ENCODE results near the gene KMT2C.
"Not testable (repeated sequence)": the region's sequence is repeated elsewhere in the genome, so short reads cannot be mapped to it uniquely, and the experiment has no call there.

Gene KMT2C

DNA sequence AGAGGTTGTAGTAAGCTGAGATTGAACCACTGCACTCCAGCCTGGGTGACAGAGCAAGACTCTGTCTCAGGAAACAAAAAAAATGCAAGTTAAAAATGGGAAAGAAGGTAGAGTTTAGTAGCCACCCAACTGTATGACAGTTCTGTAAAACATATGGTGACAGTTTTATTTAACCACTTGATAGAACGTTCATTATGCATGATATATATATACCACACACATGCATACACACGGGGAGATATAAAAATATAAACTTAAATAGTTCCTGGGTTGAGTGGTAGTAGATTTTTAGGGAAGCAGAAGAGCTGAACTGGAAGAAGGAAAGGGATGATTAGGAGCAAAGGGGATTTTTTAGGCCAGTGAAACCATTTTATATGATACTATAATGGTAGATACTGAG is 120.0 kb downstream of the KMT2C start:
- H3K9ac ChIP-seq (ENCODE audit: low read depth, low read length): no peak overlapping the region
- no peak overlapping the region for H3K4me3 ChIP-seq (ENCODE audit: low read length)
- peaks cover 20% of the 10 kb centered on the region for H3K4me1 ChIP-seq (ENCODE audit: control insufficient read depth, insufficient read depth, low read length)
- no peak overlapping the region for H3K4me2 ChIP-seq (ENCODE audit: low read length)
- no peaks in the 10 kb centered on the region for H3K9me3 ChIP-seq (replicated peaks; ENCODE audit: low read length)
- H3K27me3 ChIP-seq (ENCODE audit: control insufficient read depth, insufficient read depth, low read length): no peaks in the 10 kb centered on the region
- H3K36me3 ChIP-seq (ENCODE audit: insufficient read depth, low read length): no peaks in the 10 kb centered on the region

DNA sequence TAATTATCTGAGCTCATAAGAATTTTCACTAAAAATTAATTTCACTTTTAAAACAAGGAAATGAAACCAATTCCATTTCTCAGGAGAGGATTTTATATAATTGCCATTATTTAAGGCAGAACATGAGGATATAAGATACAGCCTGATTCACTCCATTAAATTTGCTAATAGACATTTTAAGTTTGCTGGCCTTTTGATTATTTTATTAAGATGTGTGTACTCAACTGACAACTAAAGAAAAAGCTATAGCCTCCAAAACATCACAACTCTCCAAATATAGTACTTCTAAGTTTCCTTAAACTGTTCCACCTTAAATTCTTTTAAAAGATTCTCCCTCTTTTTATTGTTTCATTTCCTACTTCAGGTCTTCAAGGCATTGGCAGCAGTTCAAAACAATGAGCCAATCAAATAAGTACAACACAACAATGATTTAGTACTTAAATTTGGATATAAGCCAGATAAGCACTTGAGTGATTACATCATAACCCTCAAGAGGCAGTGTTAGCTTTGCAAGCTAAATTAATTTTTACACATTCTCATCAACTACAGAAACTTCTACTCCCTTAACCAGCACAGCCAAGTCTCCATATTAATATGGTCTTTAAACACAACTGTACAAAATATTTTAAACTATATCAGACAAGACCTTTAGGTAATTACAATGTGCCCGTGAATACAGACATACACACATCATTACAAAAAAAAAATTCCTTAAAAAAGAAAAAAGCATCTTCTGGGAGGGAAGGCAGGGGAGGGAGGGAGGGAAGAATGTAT is 121.8 kb downstream of the KMT2C start:
- no peaks in the 10 kb centered on the region for H3K27me3 ChIP-seq (ENCODE audit: control insufficient read depth, insufficient read depth, low read length)
- H3K4me3 ChIP-seq (ENCODE audit: low read length): no peak overlapping the region
- peak overlapping the region; percentile 42 for H3K4me2 ChIP-seq (ENCODE audit: low read length)
- no peak overlapping the region for H3K9ac ChIP-seq (ENCODE audit: low read depth, low read length)
- H3K4me1 ChIP-seq (ENCODE audit: control insufficient read depth, insufficient read depth, low read length): peaks cover 20% of the 10 kb centered on the region
- no peaks in the 10 kb centered on the region for H3K9me3 ChIP-seq (replicated peaks; ENCODE audit: low read length)
- H3K36me3 ChIP-seq (ENCODE audit: insufficient read depth, low read length): peaks cover 8% of the 10 kb centered on the region

- Histone ChIP-seq H3K4me2 (ENCODE audit: low read length) (no peak overlapping the region), H3K27me3 (ENCODE audit: control insufficient read depth, insufficient read depth, low read length) (no peaks in the 10 kb centered on the region), H3K4me3 (ENCODE audit: low read length) (no peak overlapping the region), H3K4me1 (ENCODE audit: control insufficient read depth, insufficient read depth, low read length) (peaks cover 20% of the 10 kb centered on the region), H3K36me3 (ENCODE audit: insufficient read depth, low read length) (peaks cover 10% of the 10 kb centered on the region), H3K9me3 (replicated peaks; ENCODE audit: low read length) (no peaks in the 10 kb centered on the region), H3K9ac (ENCODE audit: low read depth, low read length) (no peak overlapping the region)
Measured at GRCh38 chr7:152313217-152313616, 122.6 kb downstream of the KMT2C start.

DNA sequence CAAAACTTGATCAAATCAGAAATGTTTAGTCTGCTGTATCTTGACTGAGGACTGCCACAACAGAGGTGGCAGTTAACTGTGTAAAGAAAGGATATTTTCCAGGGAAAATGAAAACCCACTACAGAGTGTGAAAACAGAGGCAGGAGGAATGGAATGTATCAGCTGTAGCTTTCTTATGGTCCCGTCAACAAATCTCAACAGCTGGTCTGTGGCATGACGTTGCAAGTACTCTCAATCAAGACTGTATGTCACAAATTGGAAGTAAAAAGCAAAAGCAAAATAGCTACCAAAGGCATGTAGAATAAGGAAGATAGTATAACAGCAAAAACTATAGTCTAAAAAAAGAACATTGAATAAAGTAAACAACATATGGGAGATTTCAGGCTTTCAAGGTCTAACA is 123.5 kb downstream of the KMT2C start:
- no peak overlapping the region for H3K9ac ChIP-seq (ENCODE audit: low read depth, low read length)
- no peaks in the 10 kb centered on the region for H3K27me3 ChIP-seq (ENCODE audit: control insufficient read depth, insufficient read depth, low read length)
- no peak overlapping the region for H3K4me3 ChIP-seq (ENCODE audit: low read length)
- H3K9me3 ChIP-seq (replicated peaks; ENCODE audit: low read length): no peaks in the 10 kb centered on the region
- H3K36me3 ChIP-seq (ENCODE audit: insufficient read depth, low read length): peaks cover 10% of the 10 kb centered on the region
- peaks cover 20% of the 10 kb centered on the region for H3K4me1 ChIP-seq (ENCODE audit: control insufficient read depth, insufficient read depth, low read length)
- H3K4me2 ChIP-seq (ENCODE audit: low read length): peak overlapping the region; percentile 3

GRCh38 chr7:152307902-152308301 is 127.9 kb downstream of the KMT2C start:
- no peak overlapping the region for H3K4me3 ChIP-seq (ENCODE audit: low read length)
- peaks cover 5% of the 10 kb centered on the region for H3K4me1 ChIP-seq (ENCODE audit: control insufficient read depth, insufficient read depth, low read length)
- H3K9ac ChIP-seq (ENCODE audit: low read depth, low read length): no peak overlapping the region
- H3K9me3 ChIP-seq (replicated peaks; ENCODE audit: low read length): no peaks in the 10 kb centered on the region
- no peaks in the 10 kb centered on the region for H3K27me3 ChIP-seq (ENCODE audit: control insufficient read depth, insufficient read depth, low read length)
- H3K36me3 ChIP-seq (ENCODE audit: insufficient read depth, low read length): peaks cover 27% of the 10 kb centered on the region
- H3K4me2 ChIP-seq (ENCODE audit: low read length): no peak overlapping the region

DNA sequence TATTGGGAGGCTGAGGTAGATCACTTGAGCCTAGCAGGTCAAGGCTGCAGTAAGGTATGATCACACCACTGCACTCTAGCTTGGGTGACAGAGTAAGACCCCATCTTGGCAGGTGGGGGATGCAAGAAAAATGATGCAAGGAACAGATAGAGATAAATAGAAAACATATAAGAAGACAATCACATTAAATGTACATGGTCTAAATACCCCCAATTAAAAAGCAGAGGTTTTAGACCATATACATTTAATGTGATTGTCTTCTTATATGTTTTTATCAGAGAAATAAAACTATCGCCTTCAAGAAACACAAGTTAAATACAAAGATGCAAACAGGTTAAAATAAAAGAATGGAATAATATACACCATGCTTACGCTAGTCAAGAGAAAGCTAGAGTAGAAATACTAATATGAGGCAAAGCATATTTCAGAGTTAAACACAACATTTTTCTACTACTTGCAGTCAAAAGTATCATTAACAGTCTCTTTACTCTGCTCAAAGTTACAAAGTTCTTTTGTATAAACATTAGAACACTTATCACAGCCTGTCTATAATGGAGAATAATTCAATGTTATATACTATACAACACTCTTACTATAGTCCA is 136.2 kb downstream of the KMT2C start:
- not testable (repeated sequence) for H3K27me3 ChIP-seq (ENCODE audit: control insufficient read depth, insufficient read depth, low read length); H3K9ac ChIP-seq (ENCODE audit: low read depth, low read length); H3K4me2 ChIP-seq (ENCODE audit: low read length); H3K9me3 ChIP-seq (replicated peaks; ENCODE audit: low read length); H3K4me1 ChIP-seq (ENCODE audit: control insufficient read depth, insufficient read depth, low read length); H3K4me3 ChIP-seq (ENCODE audit: low read length); H3K36me3 ChIP-seq (ENCODE audit: insufficient read depth, low read length)

DNA sequence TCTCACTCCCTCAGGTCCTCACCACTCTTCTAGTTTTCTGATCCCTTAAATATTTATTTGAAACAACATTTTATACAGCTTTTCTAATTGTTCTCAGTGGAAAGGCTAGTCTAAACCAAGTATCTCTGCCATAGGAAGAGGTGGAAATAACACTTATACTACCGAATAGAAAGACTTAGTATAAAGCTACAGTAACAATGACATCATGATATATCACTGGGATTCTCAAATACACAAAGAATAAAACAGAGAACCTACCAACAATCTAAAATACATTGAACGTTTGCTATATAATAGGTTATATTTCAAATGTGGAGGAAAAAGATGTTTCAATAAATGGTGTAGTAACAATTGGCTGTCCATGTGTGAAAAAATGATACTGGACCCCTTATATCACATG is 142.9 kb downstream of the KMT2C start:
- H3K9me3 ChIP-seq (replicated peaks; ENCODE audit: low read length): no peaks in the 10 kb centered on the region
- no peaks in the 10 kb centered on the region for H3K27me3 ChIP-seq (ENCODE audit: control insufficient read depth, insufficient read depth, low read length)
- no peaks in the 10 kb centered on the region for H3K4me1 ChIP-seq (ENCODE audit: control insufficient read depth, insufficient read depth, low read length)
- H3K4me3 ChIP-seq (ENCODE audit: low read length): no peak overlapping the region
- H3K36me3 ChIP-seq (ENCODE audit: insufficient read depth, low read length): peaks cover 3% of the 10 kb centered on the region
- no peak overlapping the region for H3K4me2 ChIP-seq (ENCODE audit: low read length)
- H3K9ac ChIP-seq (ENCODE audit: low read depth, low read length): no peak overlapping the region

GRCh38 chr7:152286972-152287371 is 148.8 kb downstream of the KMT2C start:
- not testable (repeated sequence) for H3K27me3 ChIP-seq (ENCODE audit: control insufficient read depth, insufficient read depth, low read length); H3K9me3 ChIP-seq (replicated peaks; ENCODE audit: low read length); H3K9ac ChIP-seq (ENCODE audit: low read depth, low read length)

GRCh38 chr7:152286219-152286618 is 149.6 kb downstream of the KMT2C start:
- not testable (repeated sequence) for H3K4me2 ChIP-seq (ENCODE audit: low read length); H3K4me3 ChIP-seq (ENCODE audit: low read length); H3K9me3 ChIP-seq (replicated peaks; ENCODE audit: low read length); H3K36me3 ChIP-seq (ENCODE audit: insufficient read depth, low read length); H3K9ac ChIP-seq (ENCODE audit: low read depth, low read length); H3K27me3 ChIP-seq (ENCODE audit: control insufficient read depth, insufficient read depth, low read length); H3K4me1 ChIP-seq (ENCODE audit: control insufficient read depth, insufficient read depth, low read length)

More at GRCh38 chr7:152286972-152287371, 148.8 kb downstream of the KMT2C start:
- H3K36me3 ChIP-seq (ENCODE audit: insufficient read depth, low read length); H3K4me2 ChIP-seq (ENCODE audit: low read length); H3K4me3 ChIP-seq (ENCODE audit: low read length); H3K4me1 ChIP-seq (ENCODE audit: control insufficient read depth, insufficient read depth, low read length): not testable (repeated sequence)

DNA sequence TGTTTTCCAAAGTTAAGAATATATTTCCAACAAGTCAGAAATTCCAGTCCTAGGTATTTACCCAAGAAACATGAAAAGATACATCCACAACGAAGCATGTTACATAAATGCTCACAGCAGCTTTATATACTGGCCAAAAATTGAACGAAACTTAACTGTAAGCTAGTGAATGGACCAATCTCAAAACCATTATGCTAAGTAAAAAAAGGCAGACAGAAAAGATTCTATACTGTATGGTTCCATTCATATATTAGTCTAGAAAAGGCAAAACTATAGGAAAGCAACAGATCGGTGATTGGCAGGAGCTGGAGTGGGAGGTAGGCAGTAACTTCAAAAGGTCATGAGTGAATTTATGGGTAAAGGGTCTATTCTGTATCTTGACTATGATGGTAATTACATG is 150.8 kb downstream of the KMT2C start:
- H3K9me3 ChIP-seq (replicated peaks; ENCODE audit: low read length); H3K36me3 ChIP-seq (ENCODE audit: insufficient read depth, low read length); H3K4me1 ChIP-seq (ENCODE audit: control insufficient read depth, insufficient read depth, low read length); H3K4me2 ChIP-seq (ENCODE audit: low read length); H3K4me3 ChIP-seq (ENCODE audit: low read length); H3K9ac ChIP-seq (ENCODE audit: low read depth, low read length); H3K27me3 ChIP-seq (ENCODE audit: control insufficient read depth, insufficient read depth, low read length): not testable (repeated sequence)

GRCh38 chr7:152277687-152278086 is 158.1 kb downstream of the KMT2C start:
- H3K9me3 ChIP-seq (replicated peaks; ENCODE audit: low read length); H3K4me2 ChIP-seq (ENCODE audit: low read length); H3K4me1 ChIP-seq (ENCODE audit: control insufficient read depth, insufficient read depth, low read length); H3K36me3 ChIP-seq (ENCODE audit: insufficient read depth, low read length); H3K27me3 ChIP-seq (ENCODE audit: control insufficient read depth, insufficient read depth, low read length); H3K4me3 ChIP-seq (ENCODE audit: low read length); H3K9ac ChIP-seq (ENCODE audit: low read depth, low read length): not testable (repeated sequence)

DNA sequence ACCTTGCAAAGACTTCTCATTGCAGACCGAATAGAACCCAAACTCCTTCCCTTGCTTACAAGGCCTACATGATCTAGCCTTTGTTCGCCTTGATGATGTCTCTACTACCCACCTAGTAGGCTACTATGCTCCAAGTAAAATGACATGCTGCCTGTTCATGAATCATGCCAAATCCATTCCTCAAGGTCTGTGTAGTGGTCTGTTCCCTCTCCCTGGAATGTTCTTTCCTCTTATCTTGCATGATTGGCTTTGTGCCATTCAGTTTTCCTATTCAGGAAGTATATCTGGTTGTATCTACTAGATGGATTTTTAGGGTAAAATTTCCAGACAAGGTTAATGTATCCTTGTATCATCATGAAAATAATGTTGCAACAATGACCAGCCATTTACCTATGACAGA is 165.4 kb downstream of the KMT2C start:
- not testable (repeated sequence) for H3K36me3 ChIP-seq (ENCODE audit: insufficient read depth, low read length); H3K27me3 ChIP-seq (ENCODE audit: control insufficient read depth, insufficient read depth, low read length); H3K4me3 ChIP-seq (ENCODE audit: low read length); H3K9me3 ChIP-seq (replicated peaks; ENCODE audit: low read length); H3K4me1 ChIP-seq (ENCODE audit: control insufficient read depth, insufficient read depth, low read length); H3K4me2 ChIP-seq (ENCODE audit: low read length); H3K9ac ChIP-seq (ENCODE audit: low read depth, low read length)

Measured in skeletal muscle satellite cell (primary cell).